NT2/D1 (cell line): ENCODE results near the gene MRPS5.
"Not testable (repeated sequence)": the region's sequence is repeated elsewhere in the genome, so short reads cannot be mapped to it uniquely, and the experiment has no call there.

Experiments
- DNase-seq: peaks from one replicate; pipeline ENCODE4 v3.0.0-alpha.2; 2011; ENCODE audit warnings: low read depth, low spot score
- H3K27me3 ChIP-seq: 2 replicates; pipeline ENCODE4 v1.6.0; 2011; ENCODE audit warnings: mild to moderate bottlenecking; ENCODE audit not compliant: insufficient read length, insufficient read depth
- H3K36me3 ChIP-seq: 2 replicates; pipeline ENCODE4 v1.6.1; 2011; ENCODE audit warnings: mild to moderate bottlenecking, low read length, mixed read lengths; ENCODE audit not compliant: insufficient read depth, insufficient read length
- H3K4me1 ChIP-seq: 2 replicates; pipeline ENCODE4 v1.5.1; 2011; ENCODE audit not compliant: insufficient read depth, insufficient read length
- H3K4me3 ChIP-seq: 2 replicates; pipeline ENCODE4 v1.5.1; 2011; ENCODE audit warnings: low read depth; ENCODE audit not compliant: insufficient read length
- H3K9ac ChIP-seq: 2 replicates; pipeline ENCODE4 v1.6.0; 2011; ENCODE audit warnings: low read depth; ENCODE audit not compliant: insufficient read length
- H3K9me3 ChIP-seq: 2 replicates; pipeline ENCODE4 v1.5.1; 2011; ENCODE audit warnings: mild to moderate bottlenecking, low read length; ENCODE audit not compliant: insufficient read depth
- SUZ12 ChIP-seq: IDR thresholded peaks from 2 replicates; pipeline ENCODE4 v1.6.1; 2011; ENCODE audit not compliant: insufficient read length, insufficient read depth; ENCODE audit errors: extremely low read depth
- YY1 ChIP-seq: IDR thresholded peaks from 2 replicates; pipeline ENCODE4 v1.6.1; 2011; ENCODE audit not compliant: insufficient read length, insufficient read depth
- ZNF274 ChIP-seq: IDR thresholded peaks from 2 replicates; pipeline ENCODE4 v1.6.1; 2011; ENCODE audit warnings: mild to moderate bottlenecking, low read depth, low read length

Gene MRPS5

GRCh38 chr2:95041824-95042442 lies 79.7 kb downstream of the MRPS5 start:
- peaks cover 13% of the 10 kb centered on the region for H3K4me1 ChIP-seq
- no peak overlapping the region for H3K4me3 ChIP-seq
- H3K9me3 ChIP-seq = no peaks in the 10 kb centered on the region
- no peak for TF ChIP-seq ZNF274
- no peak for TF ChIP-seq YY1
- no peak for TF ChIP-seq SUZ12
- no peak overlapping the region for H3K9ac ChIP-seq
- peaks cover 20% of the 10 kb centered on the region for H3K27me3 ChIP-seq
- no peaks in the 10 kb centered on the region for H3K36me3 ChIP-seq
- no peak for DNase-seq

- H3K9ac ChIP-seq = no peak overlapping the region
- H3K27me3 ChIP-seq = peaks cover 20% of the 10 kb centered on the region
- no peak overlapping the region for H3K4me3 ChIP-seq
- peaks cover 13% of the 10 kb centered on the region for H3K4me1 ChIP-seq
- H3K36me3 ChIP-seq = no peaks in the 10 kb centered on the region
- DNase-seq = no peak
- TF ChIP-seq SUZ12 = no peak
- TF ChIP-seq YY1 = no peak
- TF ChIP-seq ZNF274 = no peak
- no peaks in the 10 kb centered on the region for H3K9me3 ChIP-seq
These were observed 80.4 kb downstream of the MRPS5 start for GRCh38 chr2:95041060-95041823.

GRCh38 chr2:95040426-95040825 lies 81.2 kb downstream of the MRPS5 start:
- Histone ChIP-seq H3K36me3 (no peaks in the 10 kb centered on the region), H3K4me1 (peaks cover 13% of the 10 kb centered on the region), H3K27me3 (peaks cover 20% of the 10 kb centered on the region), H3K4me3 (no peak overlapping the region), H3K9me3 (no peaks in the 10 kb centered on the region), H3K9ac (no peak overlapping the region)
- TF ChIP-seq YY1 = no peak
- no peak for TF ChIP-seq ZNF274
- TF ChIP-seq SUZ12 = no peak
- DNase-seq = no peak

GRCh38 chr2:95039978-95040377 lies 81.6 kb downstream of the MRPS5 start:
- Histone ChIP-seq H3K4me3 (no peak overlapping the region), H3K36me3 (no peaks in the 10 kb centered on the region), H3K27me3 (peaks cover 20% of the 10 kb centered on the region), H3K9ac (no peak overlapping the region), H3K9me3 (no peaks in the 10 kb centered on the region), H3K4me1 (peaks cover 13% of the 10 kb centered on the region)
- DNase-seq = no peak
- no peak for TF ChIP-seq SUZ12
- no peak for TF ChIP-seq ZNF274
- TF ChIP-seq YY1 = no peak

- TF ChIP-seq SUZ12 (no peak), ZNF274 (no peak), YY1 (no peak)
- DNase-seq = no peak
- Histone ChIP-seq H3K4me1 (peaks cover 13% of the 10 kb centered on the region), H3K9me3 (no peaks in the 10 kb centered on the region), H3K27me3 (peaks cover 24% of the 10 kb centered on the region), H3K4me3 (no peak overlapping the region), H3K9ac (no peak overlapping the region), H3K36me3 (no peaks in the 10 kb centered on the region)
These were observed 82.2 kb downstream of the MRPS5 start for GRCh38 chr2:95039363-95039762.

GRCh38 chr2:95038635-95039298 lies 82.8 kb downstream of the MRPS5 start:
- Histone ChIP-seq H3K9me3 (no peaks in the 10 kb centered on the region), H3K4me3 (no peak overlapping the region), H3K27me3 (peaks cover 26% of the 10 kb centered on the region), H3K9ac (no peak overlapping the region), H3K36me3 (no peaks in the 10 kb centered on the region), H3K4me1 (peaks cover 13% of the 10 kb centered on the region)
- no peak for DNase-seq
- no peak for TF ChIP-seq SUZ12
- TF ChIP-seq YY1 = no peak
- TF ChIP-seq ZNF274 = no peak

GRCh38 chr2:95037841-95038585 lies 83.6 kb downstream of the MRPS5 start:
- not testable (repeated sequence) for H3K9ac ChIP-seq, DNase-seq, H3K4me3 ChIP-seq, H3K4me1 ChIP-seq, H3K36me3 ChIP-seq, H3K9me3 ChIP-seq
- H3K27me3 ChIP-seq = peaks cover 20% of the 10 kb centered on the region
